PC-9 (cell line): ENCODE results near the gene ITIH4. TPM values are rescaled to one million over a fixed set of nuclear protein-coding genes. Genes with fewer than 3 reads are reported as not detected.

Source experiments
- BruUV-seq: library from RNA; stranded (reverse); fragments of 400-500 nt; replicated peaks from 2 replicates; lab custom pipeline; 2021; lab: Mats Ljungman, UMichigan
- CTCF ChIA-PET: fragments of 300-600 bp; sonication (Branson Sonifier 250); formaldehyde crosslinking; loops from one replicate; lab custom pipeline; 2022; ENCODE audit warnings: antibody characterized with exemption; lab: Charles Lee
- POLR2A ChIA-PET: fragments of 300-600 bp; sonication (Branson Sonifier 250); formaldehyde crosslinking; loops from one replicate; lab custom pipeline; 2022; ENCODE audit warnings: antibody characterized with exemption; ENCODE audit not compliant: unreplicated experiment; lab: Charles Lee
- DNase-seq, 2 experiments: peaks; one replicate each; pipeline versions ENCODE4 v3.0.0 to v3.0.0-alpha.2; 2015 to 2022; ENCODE audit warnings: mixed read lengths in 1 of 2
- H2AFZ ChIP-seq: fragments of 200-600 bp; sonication (generic); 2 replicates; pipeline ENCODE4 v1.8.1; 2017; ENCODE audit warnings: antibody characterized with exemption
- H3F3A ChIP-seq: fragments of 200-600 bp; sonication (generic); 2 replicates; pipeline ENCODE4 v1.8.1; 2017; ENCODE audit warnings: antibody characterized with exemption, mild to moderate bottlenecking, low read depth; ENCODE audit not compliant: insufficient read depth
- H3K27ac ChIP-seq: fragments of 200-600 bp; sonication (generic); 2 replicates; pipeline ENCODE4 v1.6.1; 2016; ENCODE audit warnings: mixed run types
- H3K27me3 ChIP-seq: fragments of 200-600 bp; sonication (generic); 2 replicates; pipeline ENCODE4 v1.6.1; 2016; ENCODE audit warnings: low read depth, mixed run types; ENCODE audit not compliant: insufficient read depth
- H3K36me3 ChIP-seq: fragments of 200-600 bp; sonication (generic); 2 replicates; pipeline ENCODE4 v1.6.1; 2016; ENCODE audit warnings: low read depth, mixed run types
- H3K4me1 ChIP-seq: fragments of 200-600 bp; sonication (generic); replicated peaks from 2 replicates; pipeline ENCODE4 v1.6.1; 2016; ENCODE audit warnings: mixed run types; ENCODE audit not compliant: insufficient read depth
- H3K4me2 ChIP-seq: fragments of 200-600 bp; sonication (generic); 2 replicates; pipeline ENCODE4 v1.6.1; 2017; ENCODE audit warnings: mixed run types
- H3K4me3 ChIP-seq: fragments of 200-600 bp; sonication (generic); 2 replicates; pipeline ENCODE4 v1.6.1; 2016; ENCODE audit warnings: mixed run types
- H3K79me2 ChIP-seq: fragments of 200-600 bp; sonication (generic); 2 replicates; pipeline ENCODE4 v1.6.1; 2017; ENCODE audit warnings: low read depth, mixed run types
- H3K9me2 ChIP-seq: fragments of 200-600 bp; sonication (generic); 2 replicates; pipeline ENCODE4 v1.8.1; 2017; ENCODE audit warnings: mild to moderate bottlenecking; ENCODE audit not compliant: insufficient read depth
- H3K9me3 ChIP-seq: fragments of 200-600 bp; sonication (generic); 2 replicates; pipeline ENCODE4 v1.8.1; 2016; ENCODE audit warnings: low read depth; ENCODE audit not compliant: insufficient read depth
- H4K20me1 ChIP-seq: fragments of 200-600 bp; sonication (generic); 2 replicates; pipeline ENCODE4 v1.8.1; 2017; ENCODE audit not compliant: insufficient read depth
- CTCF ChIP-seq: fragments of 200-600 bp; sonication (generic); conservative IDR thresholded peaks from 2 replicates; pipeline ENCODE4 v1.6.1; 2017; ENCODE audit warnings: mixed run types, antibody characterized with exemption, mild to moderate bottlenecking, moderate library complexity
- EZH2 ChIP-seq: fragments of 200-600 bp; sonication (generic); IDR thresholded peaks from 2 replicates; pipeline ENCODE4 v1.8.0; 2017; ENCODE audit warnings: antibody characterized with exemption, low read depth
- intact Hi-C: fragments of 100-400 bp; cut with micrococcal nuclease; formaldehyde crosslinking; loops from one replicate; pipeline ENCODE4 v1.10.0; 2022; ENCODE audit not compliant: unreplicated experiment
- total RNA-seq: library from RNA; stranded (reverse); gene quantifications from 2 replicates; pipeline ENCODE4 v1.2.3, GENCODE V29; 2021

Gene ITIH4
- total RNA-seq, 1 experiment from 2014 or later = 2.5 TPM

- CTCF ChIA-PET = no interaction called here
- Histone ChIP-seq H2AFZ (no peak overlapping the region), H3K9me3 (no peaks in the 10 kb centered on the region)
These were observed 54.6 kb downstream of the ITIH4 start for GRCh38 chr3:52775877-52776276.

GRCh38 chr3:52774901-52775864 is 55.3 kb downstream of the ITIH4 start:
- H2AFZ ChIP-seq = no peak overlapping the region
- H3K79me2 ChIP-seq = no peaks in the 10 kb centered on the region; the same call in none of the 2 replicates
- no peak overlapping the region for H3K4me3 ChIP-seq
- H3K4me1 ChIP-seq = no peaks in the 10 kb centered on the region; the same call in 1 of the 2 replicates
- no peaks in the 10 kb centered on the region for H3K9me3 ChIP-seq
- BruUV-seq = no TSS peak
- no peak overlapping the region for H3K4me2 ChIP-seq
- no peak overlapping the region for H3K27ac ChIP-seq
- TF ChIP-seq CTCF (no peak), EZH2 (no peak)
- H3K27me3 ChIP-seq = no peaks in the 10 kb centered on the region; the same call in 1 of the 2 replicates
- H4K20me1 ChIP-seq = no peaks in the 10 kb centered on the region
- no peaks in the 10 kb centered on the region for H3K36me3 ChIP-seq
- intact Hi-C loops = no loop called here
- no peaks in the 10 kb centered on the region for H3F3A ChIP-seq
- ChIA-PET POLR2A (no interaction called here), CTCF (no interaction called here)
- H3K9me2 ChIP-seq = no peaks in the 10 kb centered on the region
- no peak for DNase-seq

More at GRCh38 chr3:52775877-52776276, 54.6 kb downstream of the ITIH4 start:
- Histone ChIP-seq H4K20me1 (no peaks in the 10 kb centered on the region), H3K27me3 (peaks cover 5% of the 10 kb centered on the region; the same call in 1 of the 2 replicates), H3K36me3 (no peaks in the 10 kb centered on the region), H3K4me1 (no peaks in the 10 kb centered on the region; the same call in 1 of the 2 replicates), H3K27ac (no peak overlapping the region), H3K4me2 (no peak overlapping the region), H3F3A (no peaks in the 10 kb centered on the region), H3K4me3 (no peak overlapping the region), H3K9me2 (no peaks in the 10 kb centered on the region), H3K79me2 (no peaks in the 10 kb centered on the region)
- DNase-seq = no peak
- no TSS peak for BruUV-seq
- intact Hi-C loops = no loop called here
- POLR2A ChIA-PET = no interaction called here
- no peak for TF ChIP-seq CTCF
- TF ChIP-seq EZH2 = no peak

GRCh38 chr3:52774066-52774713 is 56.3 kb downstream of the ITIH4 start:
- Histone ChIP-seq H2AFZ (no peak overlapping the region), H3K4me2 (no peak overlapping the region)
- CTCF ChIA-PET = no interaction called here

More at GRCh38 chr3:52774066-52774713, 56.3 kb downstream of the ITIH4 start:
- Histone ChIP-seq H3F3A (no peaks in the 10 kb centered on the region), H4K20me1 (no peaks in the 10 kb centered on the region), H3K9me3 (no peaks in the 10 kb centered on the region), H3K27ac (no peak overlapping the region), H3K27me3 (no peaks in the 10 kb centered on the region), H3K4me1 (peaks cover 9% of the 10 kb centered on the region; the same call in 1 of the 2 replicates), H3K36me3 (no peaks in the 10 kb centered on the region), H3K4me3 (no peak overlapping the region), H3K79me2 (peaks cover 9% of the 10 kb centered on the region), H3K9me2 (no peaks in the 10 kb centered on the region)
- POLR2A ChIA-PET = no interaction called here
- no peak for DNase-seq
- TF ChIP-seq CTCF (no peak), EZH2 (no peak)
- BruUV-seq = no TSS peak
- intact Hi-C loops = no loop called here
